HEK293T (cell line): ENCODE results near the gene ITGA8.

Experiments
- CTCF ChIA-PET: fragments of 350-600 bp; formaldehyde crosslinking; extraction: SDS; loops from one replicate; lab custom pipeline; 2021; ENCODE audit warnings: antibody characterized with exemption, inconsistent platforms; lab: Yijun Ruan, JAX
- POLR2A ChIA-PET: fragments of 350-600 bp; formaldehyde crosslinking; extraction: SDS; loops from one replicate; lab custom pipeline; 2020; ENCODE audit warnings: antibody characterized with exemption, inconsistent platforms; lab: Yijun Ruan, JAX
- DNase-seq: peaks from one replicate; pipeline ENCODE4 v3.0.0; 2012; ENCODE audit warnings: mixed read lengths; ENCODE audit errors: extremely low spot score
- ARNT ChIP-seq: fragments of 450-650 bp; IDR thresholded peaks from 2 replicates; pipeline ENCODE4 v1.6.1; 2017; ENCODE audit warnings: mild to moderate bottlenecking
- BHLHE40 ChIP-seq: fragments of 450-650 bp; IDR thresholded peaks from 2 replicates; pipeline ENCODE4 v1.6.1; 2016; ENCODE audit warnings: mild to moderate bottlenecking, moderate library complexity, borderline replicate concordance
- CTBP1 ChIP-seq: fragments of 450-650 bp; IDR thresholded peaks from 2 replicates; pipeline ENCODE4 v1.6.1; 2016; ENCODE audit warnings: borderline replicate concordance
- ELF4 ChIP-seq: fragments of 450-650 bp; IDR thresholded peaks from 2 replicates; pipeline ENCODE4 v1.6.1; 2017; ENCODE audit warnings: antibody characterized with exemption
- FOXA1 ChIP-seq: fragments of 450-650 bp; IDR thresholded peaks from 2 replicates; pipeline ENCODE4 v1.6.1; 2016; ENCODE audit warnings: mild to moderate bottlenecking
- FOXK2 ChIP-seq: fragments of 450-650 bp; IDR thresholded peaks from 2 replicates; pipeline ENCODE4 v1.6.1; 2016; ENCODE audit warnings: mild to moderate bottlenecking
- FOXM1 ChIP-seq: fragments of 450-650 bp; IDR thresholded peaks from 2 replicates; pipeline ENCODE4 v1.6.1; 2017; ENCODE audit warnings: mild to moderate bottlenecking, borderline replicate concordance
- HDGF ChIP-seq: fragments of 450-650 bp; IDR thresholded peaks from 2 replicates; pipeline ENCODE4 v1.6.1; 2017; ENCODE audit warnings: antibody characterized with exemption, borderline replicate concordance
- L3MBTL2 ChIP-seq: fragments of 450-650 bp; conservative IDR thresholded peaks from 2 replicates; pipeline ENCODE4 v1.6.1; 2016; ENCODE audit warnings: mild to moderate bottlenecking
- LEF1 ChIP-seq: fragments of 450-650 bp; IDR thresholded peaks from 2 replicates; pipeline ENCODE4 v1.6.1; 2017; ENCODE audit warnings: mild to moderate bottlenecking, borderline replicate concordance
- NFRKB ChIP-seq: fragments of 450-650 bp; IDR thresholded peaks from 2 replicates; pipeline ENCODE4 v1.6.1; 2016; ENCODE audit warnings: mild to moderate bottlenecking, moderate library complexity
- PKNOX1 ChIP-seq: fragments of 450-650 bp; IDR thresholded peaks from 2 replicates; pipeline ENCODE4 v1.6.1; 2016
- SP1 ChIP-seq: fragments of 450-650 bp; IDR thresholded peaks from 2 replicates; pipeline ENCODE4 v1.6.1; 2017
- SUZ12 ChIP-seq: fragments of 450-650 bp; IDR thresholded peaks from 2 replicates; pipeline ENCODE4 v1.6.1; 2016; ENCODE audit warnings: mild to moderate bottlenecking
- TARDBP ChIP-seq: fragments of 450-650 bp; IDR thresholded peaks from 2 replicates; pipeline ENCODE4 v1.6.1; 2016
- ZNF384 ChIP-seq: fragments of 450-650 bp; IDR thresholded peaks from 2 replicates; pipeline ENCODE4 v1.6.1; 2016

ITGA8 gene

GRCh38 chr10:15484128-15484527, 235.6 kb downstream of the ITGA8 start:
- no peak for TF ChIP-seq ZNF384
- TF ChIP-seq HDGF = no peak
- no peak for TF ChIP-seq CTBP1
- no peak for TF ChIP-seq ARNT
- TF ChIP-seq ELF4 = no peak
- TF ChIP-seq SUZ12 = no peak
- TF ChIP-seq LEF1 = no peak
- no peak for TF ChIP-seq FOXA1
- TF ChIP-seq FOXM1 = no peak
- TF ChIP-seq PKNOX1 = no peak
- no peak for TF ChIP-seq BHLHE40
- TF ChIP-seq SP1 = no peak
- no peak for TF ChIP-seq NFRKB
- no peak for TF ChIP-seq TARDBP
- no peak for TF ChIP-seq FOXK2
- no peak for TF ChIP-seq L3MBTL2
- DNase-seq = no peak
- CTCF ChIA-PET = interaction anchor here (0.7 kb wide), 1 partner anchor 328 kb away, joined by 3 read pairs; no protein-coding TSS in a partner anchor
- POLR2A ChIA-PET = no interaction called here

- ChIA-PET POLR2A (no interaction called here), CTCF (interaction anchor here (0.6 kb wide), 1 partner anchor 238 kb away, joined by 3 read pairs; no protein-coding TSS in a partner anchor)
- TF ChIP-seq FOXM1 (no peak), L3MBTL2 (no peak)
- no peak for DNase-seq
Observed at GRCh38 chr10:15483215-15484075, 236.3 kb downstream of the ITGA8 start.

DNA sequence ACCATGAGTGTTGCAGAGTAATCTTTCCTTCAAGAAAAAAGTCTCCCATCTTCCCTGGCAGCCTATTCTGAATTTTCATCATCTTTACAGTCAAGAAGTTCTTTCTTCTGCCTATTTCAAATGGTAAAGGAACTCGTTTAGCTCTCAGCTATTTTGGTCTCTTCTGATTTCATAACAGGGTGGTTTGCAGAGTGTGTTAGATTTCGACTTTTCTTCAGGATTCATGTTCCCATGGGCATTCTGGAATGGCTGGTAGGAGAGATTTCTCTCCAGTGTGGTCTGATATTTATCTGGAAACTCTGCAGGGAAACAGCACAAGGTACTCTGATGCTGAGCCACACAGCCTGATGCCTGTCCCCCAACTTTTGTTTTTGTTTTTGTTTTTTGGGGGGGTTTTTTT, 237.6 kb downstream of the ITGA8 start:
- DNase-seq = no peak
- POLR2A ChIA-PET = no interaction called here
- CTCF ChIA-PET = no interaction called here
- TF ChIP-seq CTBP1 (no peak), PKNOX1 (no peak), LEF1 (no peak), ZNF384 (no peak), SUZ12 (no peak), TARDBP (no peak), L3MBTL2 (no peak), NFRKB (no peak), FOXM1 (no peak), HDGF (no peak), BHLHE40 (no peak), FOXA1 (no peak), SP1 (no peak), ARNT (no peak), FOXK2 (no peak), ELF4 (no peak)

DNA sequence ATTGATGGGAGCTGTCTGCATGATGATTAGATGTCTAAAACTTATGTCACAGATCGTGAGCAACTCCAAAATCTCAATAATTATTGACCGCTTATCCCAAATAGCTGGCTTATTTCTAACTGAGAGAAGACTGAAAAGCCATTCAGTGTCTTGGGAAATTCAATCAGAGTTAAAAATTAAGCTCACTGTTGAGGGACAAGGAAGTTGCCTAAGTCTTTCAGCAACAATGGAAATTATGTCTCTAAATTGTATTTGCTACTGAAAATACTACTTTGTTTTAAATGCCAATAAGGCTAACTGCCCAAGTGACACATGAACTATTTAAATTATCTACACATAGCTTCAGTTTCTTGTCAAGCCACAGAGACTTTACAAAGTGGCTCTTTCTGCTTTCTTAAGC, 240.8 kb downstream of the ITGA8 start:
- POLR2A ChIA-PET = interaction anchor here (1.0 kb wide), 1 partner anchor 81 kb away, joined by 3 read pairs; no protein-coding TSS in a partner anchor
- TF ChIP-seq ARNT = no peak
- TF ChIP-seq FOXA1 = no peak
- no peak for TF ChIP-seq NFRKB
- CTCF ChIA-PET = interaction anchor here (1.5 kb wide), 1 partner anchor 39 kb away, joined by 3 read pairs; no protein-coding TSS in a partner anchor
- no peak for DNase-seq

DNA sequence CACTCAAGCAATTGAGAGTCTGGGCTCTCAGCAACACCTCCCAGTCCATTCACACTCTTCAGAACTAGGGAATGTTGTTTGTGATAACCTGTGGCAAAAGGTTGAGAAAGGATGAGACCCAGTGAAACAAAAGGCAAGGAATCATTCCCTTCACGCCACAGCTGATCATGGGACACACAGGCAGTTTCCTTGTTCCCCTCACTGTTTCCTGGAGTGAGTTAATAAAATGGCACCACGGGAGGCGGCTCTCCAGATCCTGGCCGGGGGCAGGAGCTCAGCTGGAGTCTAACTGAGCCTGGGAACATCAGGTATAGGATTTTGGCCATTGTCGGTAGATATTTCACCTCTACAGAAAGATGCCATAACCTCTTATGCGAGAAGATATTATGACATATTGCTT, 241.3 kb downstream of the ITGA8 start:
- peak; percentile 25 for DNase-seq
- CTCF ChIA-PET = interaction anchor here (1.5 kb wide), 1 partner anchor 39 kb away, joined by 3 read pairs; no protein-coding TSS in a partner anchor
- POLR2A ChIA-PET = no interaction called here

More for the DNA sequence above, 241.3 kb downstream of the ITGA8 start:
- no peak for TF ChIP-seq CTBP1
- no peak for TF ChIP-seq NFRKB
- no peak for TF ChIP-seq PKNOX1
- no peak for TF ChIP-seq FOXM1
- 0 out of 2 replicates have a peak, but pooled peaks have one; percentile 30 for TF ChIP-seq L3MBTL2
- no peak for TF ChIP-seq LEF1
- TF ChIP-seq HDGF = no peak
